ENCODE measurements around the gene NDUFC2. TPM values are rescaled to one million over a fixed set of nuclear protein-coding genes. Genes with fewer than 3 reads are reported as not detected.

The NDUFC2 gene
- total RNA-seq, 1 experiment from 2014 or later, result 425 TPM

- H3K4me1 ChIP-seq (ENCODE audit: insufficient read depth, low read length, poor library complexity, severe bottlenecking), result no peaks in the 10 kb centered on the region
- no peak for TF ChIP-seq CTCF (conservative IDR thresholded peaks at IDR 0.05; ENCODE audit: low read depth, low read length)
- TF ChIP-seq EZH2 (IDR thresholded peaks at IDR 0.05; ENCODE audit: borderline replicate concordance, low read depth, low read length, poor library complexity, severe bottlenecking), result no peak
- DNase-seq (ENCODE audit: low spot score), result no peak
- no peaks in the 10 kb centered on the region for H3K27me3 ChIP-seq (replicated peaks; ENCODE audit: insufficient read depth, low read depth, low read length, poor library complexity)
- intact Hi-C loops (cut with micrococcal nuclease; ENCODE audit: unreplicated experiment), result no loop called here
- no peak overlapping the region for H3K27ac ChIP-seq (ENCODE audit: low read depth, low read length, poor library complexity, severe bottlenecking)
- ChIA-PET CTCF (no interaction called here), POLR2A (ENCODE audit: low non-redundant PET) (no interaction called here)
- no TSS peak for BruUV-seq (replicated peaks)
- no peaks in the 10 kb centered on the region for H3K9me3 ChIP-seq (ENCODE audit: low read depth, low read length, poor library complexity, severe bottlenecking)
- H3K4me3 ChIP-seq (ENCODE audit: low read depth, low read length, poor library complexity, severe bottlenecking), result no peak overlapping the region
- H3K36me3 ChIP-seq (ENCODE audit: insufficient read depth, low read length, poor library complexity, severe bottlenecking), result peaks cover 38% of the 10 kb centered on the region
Measured at GRCh38 chr11:78066471-78066870, 13.2 kb downstream of the NDUFC2 start.

- TF ChIP-seq EZH2 (IDR thresholded peaks at IDR 0.05; ENCODE audit: borderline replicate concordance, low read depth, low read length, poor library complexity, severe bottlenecking), result no peak
- TF ChIP-seq CTCF (conservative IDR thresholded peaks at IDR 0.05; ENCODE audit: low read depth, low read length), result no peak
- POLR2A ChIA-PET (ENCODE audit: low non-redundant PET), result no interaction called here
- CTCF ChIA-PET, result no interaction called here
- Histone ChIP-seq H3K27me3 (replicated peaks; ENCODE audit: insufficient read depth, low read depth, low read length, poor library complexity) (no peaks in the 10 kb centered on the region), H3K36me3 (ENCODE audit: insufficient read depth, low read length, poor library complexity, severe bottlenecking) (peaks cover 26% of the 10 kb centered on the region), H3K4me1 (ENCODE audit: insufficient read depth, low read length, poor library complexity, severe bottlenecking) (no peaks in the 10 kb centered on the region), H3K27ac (ENCODE audit: low read depth, low read length, poor library complexity, severe bottlenecking) (no peak overlapping the region), H3K4me3 (ENCODE audit: low read depth, low read length, poor library complexity, severe bottlenecking) (no peak overlapping the region), H3K9me3 (ENCODE audit: low read depth, low read length, poor library complexity, severe bottlenecking) (no peaks in the 10 kb centered on the region)
- no TSS peak for BruUV-seq (replicated peaks)
- intact Hi-C loops (cut with micrococcal nuclease; ENCODE audit: unreplicated experiment), result no loop called here
- DNase-seq (ENCODE audit: low spot score), result no peak
Measured at GRCh38 chr11:78065203-78065602, 14.5 kb downstream of the NDUFC2 start.

GRCh38 chr11:78063440-78064181 lies 16.1 kb downstream of the NDUFC2 start, which contains the start of gene THRSP:
Gene THRSP, plus strand, starts transcription at chr11:78063861. Its CDS starts 21 bp downstream, at chr11:78063882.
- Histone ChIP-seq H3K27me3 (replicated peaks; ENCODE audit: insufficient read depth, low read depth, low read length, poor library complexity) (no peaks in the 10 kb centered on the region), H3K9me3 (ENCODE audit: low read depth, low read length, poor library complexity, severe bottlenecking) (no peaks in the 10 kb centered on the region), H3K4me1 (ENCODE audit: insufficient read depth, low read length, poor library complexity, severe bottlenecking) (no peaks in the 10 kb centered on the region), H3K4me3 (ENCODE audit: low read depth, low read length, poor library complexity, severe bottlenecking) (no peak within 1 kb of the TSS), H3K27ac (ENCODE audit: low read depth, low read length, poor library complexity, severe bottlenecking) (no peak within 1 kb of the TSS), H3K36me3 (ENCODE audit: insufficient read depth, low read length, poor library complexity, severe bottlenecking) (peaks cover 10% of the 10 kb centered on the region)
- TF ChIP-seq CTCF (conservative IDR thresholded peaks at IDR 0.05; ENCODE audit: low read depth, low read length) (no peak), EZH2 (IDR thresholded peaks at IDR 0.05; ENCODE audit: borderline replicate concordance, low read depth, low read length, poor library complexity, severe bottlenecking) (no peak)
- CTCF ChIA-PET, result no interaction called here
- no peak for DNase-seq (ENCODE audit: low spot score)
- intact Hi-C loops (cut with micrococcal nuclease; ENCODE audit: unreplicated experiment), result no loop called here
- no TSS peak for BruUV-seq (replicated peaks)
- POLR2A ChIA-PET (ENCODE audit: low non-redundant PET), result no interaction called here

Measured in A673 (cell line).